Islet precursor cell (in vitro differentiated cells): ENCODE results near the gene COL4A4.
"Not testable (repeated sequence)": the region's sequence is repeated elsewhere in the genome, so short reads cannot be mapped to it uniquely, and the experiment has no call there.

Source experiments
- DNase-seq: peaks from one replicate; pipeline ENCODE4 v3.0.0-alpha.2; 2018

The COL4A4 gene

GRCh38 chr2:227163998-227164762 lies at the start of gene COL4A4, which contains the start of gene COL4A3:
TSS of gene COL4A4 (minus strand) at chr2:227164205. CDS start at chr2:227147483, 16,722 bp downstream.
TSS of gene COL4A3 (plus strand) at chr2:227164624. CDS start at chr2:227164727, 103 bp downstream.
- DNase-seq = peak; percentile 61

- no peak for DNase-seq
These were observed 43.6 kb upstream of the COL4A4 start for GRCh38 chr2:227207573-227207972.

GRCh38 chr2:227206406-227206805 lies 42.4 kb upstream of the COL4A4 start:
- DNase-seq = no peak

GRCh38 chr2:227205701-227206100 lies 41.7 kb upstream of the COL4A4 start:
- DNase-seq = no peak

GRCh38 chr2:227204452-227204851 lies 40.4 kb upstream of the COL4A4 start:
- DNase-seq = no peak

GRCh38 chr2:227201771-227202170 lies 37.8 kb upstream of the COL4A4 start:
- DNase-seq = no peak

- DNase-seq = no peak
These were observed 34.9 kb upstream of the COL4A4 start for GRCh38 chr2:227198866-227199265.

GRCh38 chr2:227194219-227194618 lies 30.2 kb upstream of the COL4A4 start:
- DNase-seq = no peak

GRCh38 chr2:227192491-227192890 lies 28.5 kb upstream of the COL4A4 start:
- no peak for DNase-seq

- DNase-seq = no peak
These were observed 27.4 kb upstream of the COL4A4 start for GRCh38 chr2:227191367-227191766.

- DNase-seq = no peak
These were observed 24.3 kb upstream of the COL4A4 start for GRCh38 chr2:227188292-227188691.

GRCh38 chr2:227186751-227187150 lies 22.7 kb upstream of the COL4A4 start:
- no peak for DNase-seq

GRCh38 chr2:227185615-227186232 lies 21.7 kb upstream of the COL4A4 start:
- DNase-seq = no peak

- DNase-seq = no peak
These were observed 19.8 kb upstream of the COL4A4 start for GRCh38 chr2:227183657-227184367.

- no peak for DNase-seq
These were observed 18.8 kb upstream of the COL4A4 start for GRCh38 chr2:227182765-227183164.

- DNase-seq = no peak
These were observed 16.8 kb upstream of the COL4A4 start for GRCh38 chr2:227180770-227181169.

- DNase-seq = no peak
These were observed 16.1 kb upstream of the COL4A4 start for GRCh38 chr2:227179988-227180685.

GRCh38 chr2:227177592-227178336 lies 13.8 kb upstream of the COL4A4 start:
- no peak for DNase-seq

- DNase-seq = not testable (repeated sequence)
These were observed 7.8 kb upstream of the COL4A4 start for GRCh38 chr2:227171779-227172178.

- DNase-seq = no peak
These were observed 822 bp upstream of the COL4A4 start for GRCh38 chr2:227164763-227165291.

- DNase-seq = no peak
These were observed 464 bp downstream of the COL4A4 start for GRCh38 chr2:227163485-227163997.

- no peak for DNase-seq
These were observed 2.1 kb downstream of the COL4A4 start for GRCh38 chr2:227161947-227162346.
